ENCODE results near the gene DLX5. TPM values are rescaled to one million over a fixed set of nuclear protein-coding genes. Genes with fewer than 3 reads are reported as not detected.

DLX5 gene
- total RNA-seq, 1 experiment from 2014 or later = not detected

DNA sequence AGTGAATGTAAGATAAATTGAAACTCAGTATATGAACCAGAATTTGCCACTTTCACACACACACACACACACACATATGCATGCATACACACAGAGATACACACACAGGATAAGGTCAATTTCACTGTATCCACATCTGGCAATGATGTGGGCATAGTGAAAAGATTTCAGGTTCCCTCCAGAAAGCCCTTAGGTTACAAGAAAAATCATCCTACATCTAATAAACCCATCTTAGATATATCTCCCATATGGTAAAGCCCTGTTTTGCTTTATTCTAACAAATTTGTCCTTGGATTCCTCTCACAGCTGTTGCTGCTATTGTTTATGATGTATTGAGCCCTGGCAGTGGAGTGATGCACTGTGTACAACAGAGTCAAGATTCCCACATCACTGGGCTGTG, 47.2 kb downstream of the DLX5 start:
- H3K27ac ChIP-seq (ENCODE audit: low read length) = no peak overlapping the region
- H3K4me3 ChIP-seq (ENCODE audit: low read length) = no peak overlapping the region
- no peaks in the 10 kb centered on the region for H3K36me3 ChIP-seq (ENCODE audit: insufficient read depth, low read length)
- H2AFZ ChIP-seq (ENCODE audit: low read length) = no peak overlapping the region
- no peaks in the 10 kb centered on the region for H3K9me2 ChIP-seq (replicated peaks; ENCODE audit: insufficient read depth, low read length)
- H4K20me1 ChIP-seq (ENCODE audit: insufficient read depth, low read depth, low read length) = no peaks in the 10 kb centered on the region
- H3K4me2 ChIP-seq (ENCODE audit: low read depth, low read length, poor library complexity, severe bottlenecking) = no peak overlapping the region
- no peaks in the 10 kb centered on the region for H3K4me1 ChIP-seq (ENCODE audit: low read length)
- H3K9ac ChIP-seq (ENCODE audit: low read length) = no peak overlapping the region
- no peak for DNase-seq
- H3K27me3 ChIP-seq (ENCODE audit: low read length) = no peaks in the 10 kb centered on the region
- H3K9me3 ChIP-seq (ENCODE audit: low read length) = no peaks in the 10 kb centered on the region
- H3K79me2 ChIP-seq (ENCODE audit: low read length) = no peaks in the 10 kb centered on the region

DNA sequence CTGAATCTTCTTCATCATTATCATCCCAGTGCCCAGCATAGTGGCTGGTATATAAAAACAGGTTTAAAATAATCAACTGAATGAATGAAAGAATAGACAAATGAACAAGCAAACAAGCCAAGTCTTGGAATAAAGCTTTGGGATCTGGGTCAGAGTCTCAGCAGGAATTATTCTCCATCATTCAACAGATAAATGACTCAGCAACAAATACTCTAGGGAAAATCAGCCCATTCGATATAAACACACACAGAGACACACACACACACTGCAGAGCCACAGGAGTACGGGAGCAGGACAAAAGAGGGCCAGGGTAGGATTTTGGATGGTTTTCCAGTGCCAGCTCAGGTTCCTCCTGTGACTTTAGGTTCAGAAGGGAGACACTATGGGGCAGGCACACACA, 48.5 kb downstream of the DLX5 start:
- no peaks in the 10 kb centered on the region for H4K20me1 ChIP-seq (ENCODE audit: insufficient read depth, low read depth, low read length)
- no peak overlapping the region for H2AFZ ChIP-seq (ENCODE audit: low read length)
- no peaks in the 10 kb centered on the region for H3K4me1 ChIP-seq (ENCODE audit: low read length)
- H3K9me2 ChIP-seq (replicated peaks; ENCODE audit: insufficient read depth, low read length) = no peaks in the 10 kb centered on the region
- no peak overlapping the region for H3K4me2 ChIP-seq (ENCODE audit: low read depth, low read length, poor library complexity, severe bottlenecking)
- H3K79me2 ChIP-seq (ENCODE audit: low read length) = no peaks in the 10 kb centered on the region
- no peaks in the 10 kb centered on the region for H3K9me3 ChIP-seq (ENCODE audit: low read length)
- DNase-seq = no peak
- H3K27me3 ChIP-seq (ENCODE audit: low read length) = no peaks in the 10 kb centered on the region
- H3K9ac ChIP-seq (ENCODE audit: low read length) = no peak overlapping the region
- H3K27ac ChIP-seq (ENCODE audit: low read length) = no peak overlapping the region
- no peaks in the 10 kb centered on the region for H3K36me3 ChIP-seq (ENCODE audit: insufficient read depth, low read length)
- H3K4me3 ChIP-seq (ENCODE audit: low read length) = no peak overlapping the region

DNA sequence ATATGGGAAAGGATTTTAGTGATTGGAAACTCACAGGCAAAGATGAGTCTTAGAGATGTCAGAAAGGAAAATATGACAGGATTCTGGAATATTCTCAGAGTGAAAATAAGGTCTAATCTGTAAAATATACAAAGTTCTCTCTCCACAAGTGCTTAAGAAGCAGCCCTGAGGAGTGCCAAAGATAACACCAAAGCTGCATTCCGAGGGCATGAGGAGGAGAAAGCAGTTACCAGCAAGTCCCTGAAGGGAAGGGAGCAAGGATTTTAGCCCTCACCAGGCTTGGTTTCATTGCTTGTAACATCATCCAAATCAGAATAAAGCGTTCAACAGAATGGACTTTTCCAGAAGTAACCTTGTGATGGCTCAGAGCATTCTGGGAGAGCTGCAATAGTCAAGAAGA, 50.6 kb downstream of the DLX5 start:
- Histone ChIP-seq H3K27me3 (ENCODE audit: low read length) (no peaks in the 10 kb centered on the region), H3K9me2 (replicated peaks; ENCODE audit: insufficient read depth, low read length) (no peaks in the 10 kb centered on the region), H3K9me3 (ENCODE audit: low read length) (no peaks in the 10 kb centered on the region), H3K79me2 (ENCODE audit: low read length) (no peaks in the 10 kb centered on the region), H3K4me3 (ENCODE audit: low read length) (no peak overlapping the region), H4K20me1 (ENCODE audit: insufficient read depth, low read depth, low read length) (no peaks in the 10 kb centered on the region), H3K36me3 (ENCODE audit: insufficient read depth, low read length) (no peaks in the 10 kb centered on the region), H3K4me2 (ENCODE audit: low read depth, low read length, poor library complexity, severe bottlenecking) (no peak overlapping the region), H2AFZ (ENCODE audit: low read length) (no peak overlapping the region), H3K4me1 (ENCODE audit: low read length) (no peaks in the 10 kb centered on the region), H3K9ac (ENCODE audit: low read length) (no peak overlapping the region), H3K27ac (ENCODE audit: low read length) (no peak overlapping the region)
- DNase-seq = no peak

DNA sequence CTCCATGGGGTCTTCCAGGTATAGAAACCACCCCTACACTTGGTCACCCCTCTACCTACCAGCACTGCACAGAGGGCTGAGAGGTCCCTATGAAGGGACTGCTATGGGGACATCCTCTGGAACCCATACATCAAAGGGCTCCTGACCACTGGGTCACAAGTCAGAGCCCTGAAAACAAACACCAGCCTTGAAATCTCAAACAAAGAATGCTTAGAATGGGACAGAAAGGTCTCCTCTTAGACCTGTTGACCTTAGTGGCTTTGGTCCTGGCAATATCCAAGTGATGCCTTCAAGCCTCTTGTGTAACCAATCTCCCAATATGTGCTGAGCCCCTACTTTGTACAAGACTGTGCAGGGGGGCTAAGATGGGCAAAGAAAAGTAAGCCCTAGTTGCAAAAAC, 53.9 kb downstream of the DLX5 start:
- Histone ChIP-seq H3K27ac (ENCODE audit: low read length) (no peak overlapping the region), H4K20me1 (ENCODE audit: insufficient read depth, low read depth, low read length) (no peaks in the 10 kb centered on the region), H3K4me1 (ENCODE audit: low read length) (no peaks in the 10 kb centered on the region), H3K9me3 (ENCODE audit: low read length) (no peaks in the 10 kb centered on the region), H3K4me2 (ENCODE audit: low read depth, low read length, poor library complexity, severe bottlenecking) (no peak overlapping the region), H3K9ac (ENCODE audit: low read length) (no peak overlapping the region), H3K36me3 (ENCODE audit: insufficient read depth, low read length) (no peaks in the 10 kb centered on the region), H3K79me2 (ENCODE audit: low read length) (no peaks in the 10 kb centered on the region), H3K9me2 (replicated peaks; ENCODE audit: insufficient read depth, low read length) (no peaks in the 10 kb centered on the region), H3K27me3 (ENCODE audit: low read length) (no peaks in the 10 kb centered on the region), H3K4me3 (ENCODE audit: low read length) (no peak overlapping the region), H2AFZ (ENCODE audit: low read length) (no peak overlapping the region)
- no peak for DNase-seq

Small RNA genes within 50 kb of the gene (small RNA-seq; reads per million reads assigned to genes)
- gene RF01778 = not detected

Other genes starting within 250 kb of the DLX5 start
- gene DLX6, start 19.3 kb downstream of the DLX5 start, total RNA-seq (2014; rRNA removed; shearing (Covaris generic); ENCODE audit: low replicate concordance) = not detected in 2 replicates
- 26.1 and 63.4 TPM in 2 replicates for gene SDHAF3, start 92.9 kb upstream of the DLX5 start, total RNA-seq (2014; rRNA removed; shearing (Covaris generic); ENCODE audit: low replicate concordance)

Data from Karpas-422 (cell line).